Measurements from ENCODE around the gene PPP1R12B.
"Not testable (repeated sequence)": the region's sequence is repeated elsewhere in the genome, so short reads cannot be mapped to it uniquely, and the experiment has no call there.

PPP1R12B gene

DNA sequence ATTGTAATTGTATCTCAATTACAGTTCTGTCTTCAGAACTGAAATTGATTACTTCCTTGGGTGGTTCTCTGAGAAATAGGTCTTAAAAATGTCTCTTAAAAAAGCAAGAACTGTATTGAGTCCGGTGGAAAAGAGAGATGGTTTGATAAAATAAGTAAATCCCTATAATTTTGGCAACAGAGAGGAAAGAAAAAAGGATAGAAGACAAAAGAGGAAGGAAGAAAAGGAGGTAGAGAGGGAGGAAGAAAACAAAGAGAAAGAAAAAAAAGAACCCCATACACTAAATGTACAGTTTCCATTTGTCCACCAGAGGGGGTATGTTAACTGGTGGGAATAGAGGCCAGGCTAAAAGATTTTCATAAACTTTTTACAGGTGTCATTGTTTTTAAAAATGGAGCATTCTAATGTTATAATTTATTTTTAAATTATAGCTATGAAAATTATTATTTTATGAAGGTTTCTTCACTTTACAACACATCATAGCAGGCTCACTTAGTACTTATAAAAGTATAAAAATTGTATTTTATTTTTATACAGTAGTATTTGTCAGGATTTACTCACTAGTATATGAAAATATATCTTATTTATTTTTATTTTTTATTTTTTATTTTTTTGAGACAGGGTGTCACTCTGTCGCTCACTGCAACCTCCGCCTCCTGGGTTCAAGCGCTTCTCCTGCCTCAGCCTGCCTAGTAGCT lies 4.7 kb upstream of the PPP1R12B start:
- no peak for DNase-seq (ENCODE audit: low read depth)

DNA sequence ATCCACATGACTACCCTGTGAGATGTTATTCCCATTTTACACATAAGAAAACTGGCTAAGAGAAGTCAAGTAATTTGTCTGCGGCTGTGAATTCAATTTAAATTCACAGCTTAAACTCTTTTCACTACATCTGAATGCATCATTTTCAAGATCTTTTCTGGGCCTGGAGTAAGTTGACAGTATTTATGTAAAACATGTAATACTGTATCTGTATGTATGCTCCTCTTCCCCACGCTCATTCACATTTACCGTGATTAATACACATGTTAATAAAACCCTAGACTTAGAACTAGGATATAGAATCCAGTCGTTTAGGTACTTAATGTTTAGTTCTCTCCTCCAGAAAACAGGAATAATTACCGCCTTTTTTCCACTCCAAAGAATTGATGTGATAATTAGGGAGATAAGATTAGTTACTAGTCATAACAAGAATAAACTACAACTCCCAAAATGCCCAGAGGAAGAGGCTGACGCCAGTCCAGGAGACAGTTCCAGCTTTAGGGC lies 442 bp upstream of the PPP1R12B start:
- no peak for DNase-seq (ENCODE audit: low read depth)

DNA sequence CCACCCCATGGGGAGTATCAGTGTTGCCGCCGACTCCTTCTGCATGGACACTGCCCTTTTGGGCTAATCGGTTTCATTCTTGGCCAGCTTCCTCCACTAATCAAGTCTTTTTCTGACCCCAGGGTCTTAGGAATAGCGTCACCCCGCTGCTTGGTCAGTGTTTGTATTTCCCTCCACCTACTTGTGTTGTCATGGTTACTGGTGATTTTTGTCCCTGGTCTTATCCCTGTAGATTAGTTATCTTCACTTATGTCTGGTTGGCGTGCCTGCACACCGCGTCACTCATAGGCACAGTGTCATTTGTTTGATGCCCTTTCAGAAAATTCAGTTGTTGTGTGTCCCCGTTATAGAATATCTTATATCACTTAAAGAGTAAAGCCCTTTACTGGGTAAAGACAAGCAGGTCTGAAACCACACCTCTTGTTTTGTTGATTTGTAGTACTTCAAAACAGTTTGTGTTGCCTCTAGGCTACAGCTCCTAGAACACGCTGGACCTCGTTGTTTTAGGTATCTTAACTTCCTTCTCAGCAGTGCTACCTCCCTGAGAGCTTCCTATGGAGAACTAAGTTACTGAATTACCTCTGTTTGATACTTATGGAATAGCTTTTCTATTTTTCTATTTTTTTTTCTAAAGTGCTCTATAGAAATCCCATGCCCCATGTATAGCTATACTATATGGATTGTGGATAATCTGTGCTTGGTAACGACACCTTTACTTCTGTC lies 868 bp downstream of the PPP1R12B start:
- DNase-seq (ENCODE audit: low read depth): no peak

DNA sequence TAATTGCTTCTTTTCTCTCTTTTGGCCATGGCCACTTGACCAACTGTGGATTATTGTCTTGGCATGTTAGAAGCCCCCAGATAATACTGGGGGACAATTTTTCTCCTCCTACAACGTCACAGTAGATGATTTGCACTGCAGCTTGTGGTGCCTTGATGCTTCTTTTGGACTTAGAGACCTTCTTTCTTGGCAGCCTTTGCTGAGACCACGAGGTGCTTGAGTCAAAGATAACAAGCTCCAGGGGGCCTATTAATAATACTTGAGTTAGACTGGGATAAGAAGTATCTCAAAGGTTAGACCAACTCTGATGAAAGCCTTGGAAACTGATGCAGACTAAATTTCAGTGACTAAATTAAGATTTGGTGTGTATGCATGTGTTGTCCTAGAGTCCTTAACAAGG lies 3.2 kb downstream of the PPP1R12B start:
- DNase-seq (ENCODE audit: low read depth): no peak

DNA sequence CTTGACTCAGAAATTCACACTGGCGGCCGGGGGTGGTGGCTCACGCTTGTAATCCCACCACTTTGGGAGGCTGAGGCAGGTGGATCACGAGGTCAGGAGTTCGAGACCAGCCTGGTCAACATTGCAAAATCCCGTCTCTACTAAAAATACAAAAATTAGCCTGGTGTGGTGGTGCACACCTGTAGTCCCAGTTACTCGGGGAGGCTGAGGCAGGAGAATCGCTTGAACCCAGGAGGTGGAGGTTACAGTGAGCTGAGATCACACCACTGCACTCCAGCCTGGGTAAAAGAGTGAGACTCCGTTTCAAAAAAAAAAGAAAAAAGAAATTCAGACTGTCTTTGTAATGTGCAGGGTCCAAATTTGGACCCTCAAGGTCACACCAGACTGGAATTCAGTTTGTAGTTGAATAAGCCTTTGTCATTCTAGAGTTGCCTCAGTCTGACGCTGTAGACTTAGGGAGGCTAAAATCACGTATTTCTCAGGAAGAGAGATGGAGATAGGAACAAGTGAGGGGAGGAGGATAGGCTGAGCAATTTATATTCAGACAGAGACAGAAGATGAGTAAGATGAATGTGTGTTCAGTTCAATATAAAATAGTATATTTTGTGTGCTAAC lies 4.2 kb downstream of the PPP1R12B start:
- not testable (repeated sequence) for DNase-seq (ENCODE audit: low read depth)

DNA sequence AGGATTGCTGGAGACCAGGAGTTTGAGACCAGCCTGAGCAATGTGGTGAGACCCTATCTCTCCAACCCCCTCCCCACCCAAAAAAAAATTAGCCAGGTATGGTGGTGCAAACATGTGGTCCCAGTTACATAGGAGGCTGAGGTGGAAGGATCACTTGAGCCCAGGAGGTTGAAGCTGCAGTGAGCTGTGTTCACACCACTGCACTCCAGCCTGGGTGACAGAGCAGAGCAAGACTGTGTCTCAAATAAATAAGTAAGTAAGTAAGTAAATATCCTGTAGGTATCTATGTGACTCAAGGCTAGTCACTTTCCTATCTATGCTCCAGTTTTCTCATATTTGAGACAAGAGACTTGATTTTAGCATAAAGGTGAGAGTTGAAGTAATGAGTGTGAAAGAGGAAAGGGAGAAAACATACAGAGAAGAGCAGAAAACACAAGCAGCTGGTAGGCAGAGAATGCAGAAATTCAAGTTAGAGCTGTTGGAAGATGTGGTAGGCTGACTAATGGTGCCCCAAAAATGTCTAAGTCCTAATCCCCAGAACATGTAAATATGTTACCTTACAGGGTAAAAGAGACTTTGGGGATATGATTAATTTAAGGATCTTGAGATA lies 7.5 kb downstream of the PPP1R12B start:
- DNase-seq (ENCODE audit: low read depth): no peak

DNA sequence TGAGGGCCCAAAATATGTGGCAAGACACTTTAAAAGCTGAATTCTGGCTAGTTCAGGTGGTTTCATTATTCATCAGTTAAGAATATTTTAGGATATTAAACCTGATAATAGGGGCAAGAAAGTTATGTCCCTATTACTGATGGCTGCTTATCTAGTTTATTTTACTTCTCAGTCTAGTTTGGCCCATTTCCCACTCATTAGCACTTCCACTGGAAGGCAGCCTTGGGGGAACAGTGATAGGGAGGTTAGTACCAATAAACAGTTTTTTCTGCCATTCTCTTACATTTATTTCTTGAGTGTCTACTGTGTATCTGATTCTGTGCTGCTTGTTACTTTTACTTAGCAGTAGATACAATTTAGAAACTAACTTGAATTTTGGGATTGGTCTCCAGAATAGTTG lies 9.0 kb downstream of the PPP1R12B start:
- no peak for DNase-seq (ENCODE audit: low read depth)

DNA sequence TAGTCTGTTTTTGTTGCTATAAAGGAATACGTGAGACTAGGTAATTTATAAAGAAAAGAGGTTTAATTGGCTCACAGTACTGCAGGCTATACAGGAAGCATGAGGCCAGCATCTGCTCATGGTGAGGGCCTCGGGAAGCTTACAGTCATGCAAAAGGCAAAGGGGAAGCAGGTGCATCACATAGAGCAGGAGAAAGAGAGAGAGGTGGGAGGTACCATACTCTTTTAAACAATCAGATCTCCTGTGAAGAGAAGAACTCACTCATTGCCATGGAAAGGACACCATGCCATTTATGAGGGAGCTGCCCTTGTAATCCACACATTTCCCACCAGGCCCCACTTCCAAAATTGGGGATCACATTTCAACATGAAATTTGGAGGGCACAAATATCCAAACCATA lies 12.7 kb downstream of the PPP1R12B start:
- no peak for DNase-seq (ENCODE audit: low read depth)

DNA sequence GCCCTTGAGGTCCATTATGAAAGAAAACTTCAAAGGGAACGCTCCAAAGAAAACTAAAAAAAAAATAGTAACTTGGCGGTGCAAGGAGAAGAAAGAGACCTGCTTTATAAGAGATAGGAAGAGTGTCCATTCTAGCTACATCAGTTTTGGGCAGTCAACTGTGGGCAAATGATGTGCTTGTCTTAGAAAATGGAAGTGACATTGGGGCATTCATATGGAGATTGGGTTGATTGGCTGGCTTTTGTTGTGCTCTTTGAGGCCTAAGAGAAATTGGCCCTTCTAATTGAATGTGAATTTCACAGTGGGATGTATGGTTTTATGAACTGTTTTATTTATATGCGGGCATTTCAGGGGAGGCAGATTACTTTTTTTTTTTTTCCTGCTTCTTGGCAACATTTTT lies 13.2 kb downstream of the PPP1R12B start:
- DNase-seq (ENCODE audit: low read depth): no peak

DNA sequence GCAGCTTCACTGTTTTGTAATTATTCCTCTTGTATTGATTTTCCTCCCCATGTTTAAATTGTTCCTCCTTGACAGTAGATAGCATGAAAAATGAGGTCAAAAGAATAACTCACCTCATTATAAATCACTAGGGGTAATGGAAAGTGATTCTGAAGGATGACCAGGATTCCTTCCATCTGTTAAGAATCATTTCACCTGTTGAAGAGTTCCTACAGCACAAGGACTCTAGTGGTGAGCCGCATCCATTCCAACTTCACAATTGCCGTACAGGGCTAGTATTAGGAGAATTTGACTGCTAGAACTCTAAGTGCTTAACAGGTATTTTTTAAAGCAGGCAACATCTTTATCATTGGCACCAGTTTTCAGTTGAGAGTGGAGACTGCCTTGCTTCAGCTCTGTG lies 13.7 kb downstream of the PPP1R12B start:
- no peak for DNase-seq (ENCODE audit: low read depth)

DNA sequence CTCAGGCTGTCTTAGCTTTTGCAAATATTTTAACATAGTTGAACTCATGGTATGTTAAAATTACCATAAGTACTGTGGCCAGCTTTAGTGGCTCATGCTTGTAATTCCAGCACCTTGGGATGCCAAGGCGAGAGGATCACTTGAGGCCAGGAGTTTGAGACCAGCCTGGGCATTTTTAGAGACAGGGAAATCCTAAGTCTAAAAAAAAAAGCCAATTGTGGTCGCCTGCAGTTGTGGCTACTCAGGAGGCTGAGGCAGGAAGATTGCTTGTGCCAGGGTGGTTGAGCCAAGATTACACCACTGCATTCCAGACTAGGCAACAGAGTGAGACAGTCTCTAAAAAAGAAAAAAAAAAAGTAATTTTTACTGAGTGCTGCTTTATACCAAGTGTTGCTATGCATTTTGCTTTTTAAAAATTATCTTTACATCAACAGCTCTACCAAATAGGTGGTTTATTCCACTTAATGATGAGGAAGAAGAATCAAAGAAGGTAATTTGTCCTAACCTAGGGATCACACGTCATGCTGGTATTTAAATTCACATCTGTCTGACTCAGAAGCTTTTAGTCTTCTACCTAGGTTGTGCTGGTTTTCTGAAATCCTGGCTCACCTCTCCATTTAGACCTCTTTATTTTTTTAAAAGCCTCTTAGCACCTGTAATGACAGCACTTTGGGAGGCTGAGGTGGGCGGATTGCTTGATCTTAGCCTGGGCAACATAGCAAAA lies 16.8 kb downstream of the PPP1R12B start:
- no peak for DNase-seq (ENCODE audit: low read depth)

DNA sequence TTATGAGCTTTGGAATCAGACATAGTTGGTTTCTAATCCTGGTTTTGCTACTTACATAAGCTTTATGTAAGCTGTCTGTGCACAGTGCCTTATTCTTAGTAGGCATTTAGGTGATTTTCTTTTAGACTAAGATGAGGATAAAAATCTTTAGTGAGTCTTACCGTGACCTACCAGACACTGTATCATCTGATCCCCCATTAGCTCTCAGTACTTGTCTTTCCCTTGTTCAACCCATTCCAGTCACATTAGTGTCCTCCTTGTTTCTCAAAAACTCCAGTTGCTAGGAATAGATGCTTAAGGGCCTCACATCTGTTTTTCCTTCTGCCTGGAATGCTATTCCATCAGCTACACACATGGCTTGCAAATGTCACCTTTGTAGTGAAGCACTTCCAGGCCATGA lies 18.8 kb downstream of the PPP1R12B start:
- DNase-seq (ENCODE audit: low read depth): no peak

DNA sequence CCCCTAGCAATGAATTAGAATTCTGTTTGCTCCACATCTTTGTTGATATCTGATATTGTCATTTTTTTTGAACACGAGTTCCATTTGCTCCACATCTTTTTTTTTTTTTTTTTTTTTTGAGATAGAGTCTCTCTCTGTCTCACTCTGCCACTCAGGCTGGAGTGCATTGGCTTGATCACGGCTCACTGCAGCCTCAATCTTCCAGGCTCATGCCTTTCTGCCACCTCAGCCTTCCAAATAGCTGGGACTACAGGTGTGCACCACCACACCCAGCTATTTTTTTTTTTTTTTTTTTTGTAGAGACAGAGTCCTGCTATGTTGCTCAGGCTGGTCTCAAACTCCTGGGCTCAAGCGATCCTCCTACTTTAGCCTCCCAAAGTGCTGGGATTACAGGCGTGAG lies 22.4 kb downstream of the PPP1R12B start:
- not testable (repeated sequence) for DNase-seq (ENCODE audit: low read depth)

DNA sequence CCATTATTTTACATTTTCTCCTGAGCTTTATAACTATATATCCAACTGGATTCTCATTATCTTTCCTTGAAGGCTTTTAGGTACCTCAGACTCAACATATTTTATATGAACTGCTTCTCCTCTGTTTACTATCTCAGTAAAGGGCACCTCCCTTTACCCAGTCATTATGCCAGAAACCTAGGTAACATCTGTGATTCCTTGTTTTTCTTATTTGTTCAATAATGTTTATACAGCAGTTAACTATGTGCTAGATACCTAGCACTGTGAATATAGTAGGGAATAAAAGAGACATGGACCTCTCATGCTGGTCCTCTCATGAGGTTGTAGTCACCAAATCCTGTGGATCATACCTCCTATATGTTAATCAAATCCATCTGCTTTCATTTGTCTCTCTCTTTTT lies 25.6 kb downstream of the PPP1R12B start:
- DNase-seq (ENCODE audit: low read depth): no peak

DNA sequence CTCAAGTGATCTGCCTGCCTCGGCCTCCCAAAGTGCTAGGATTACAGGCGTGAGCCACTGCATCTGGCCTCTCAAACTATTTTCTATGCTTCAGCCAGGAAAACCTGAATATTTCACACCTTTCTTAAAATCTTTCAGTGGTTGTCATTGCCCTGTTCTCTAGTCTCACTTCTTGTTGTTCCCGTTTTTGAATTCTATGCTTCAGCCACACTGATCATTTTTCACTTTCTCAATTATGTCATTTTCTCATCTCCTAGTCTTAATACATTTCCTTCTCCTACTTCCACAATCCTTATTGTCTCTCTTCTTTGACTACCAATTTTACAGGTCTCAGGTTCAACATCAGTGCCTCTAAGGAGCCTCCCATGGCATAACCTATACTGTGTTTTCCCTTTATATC lies 26.7 kb downstream of the PPP1R12B start:
- not testable (repeated sequence) for DNase-seq (ENCODE audit: low read depth)

DNA sequence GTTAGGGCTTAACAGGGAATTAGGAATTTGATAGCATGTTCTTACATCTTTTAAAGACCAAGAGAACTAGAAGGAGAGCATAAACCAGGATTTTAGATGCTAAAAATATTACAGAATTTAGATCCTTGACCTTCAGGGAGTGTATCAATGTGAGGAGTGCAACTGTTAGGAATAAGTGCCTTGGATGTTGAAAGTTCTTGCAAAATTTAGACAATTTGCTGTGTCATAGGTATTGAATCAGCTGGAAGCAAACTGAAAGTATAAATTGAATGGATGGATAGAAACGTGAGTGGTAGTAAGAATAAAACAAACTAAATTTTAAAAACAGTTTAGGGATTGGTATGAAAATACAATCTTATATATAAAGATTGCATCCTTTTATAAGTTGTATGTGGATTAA lies 27.7 kb downstream of the PPP1R12B start:
- DNase-seq (ENCODE audit: low read depth): no peak

DNA sequence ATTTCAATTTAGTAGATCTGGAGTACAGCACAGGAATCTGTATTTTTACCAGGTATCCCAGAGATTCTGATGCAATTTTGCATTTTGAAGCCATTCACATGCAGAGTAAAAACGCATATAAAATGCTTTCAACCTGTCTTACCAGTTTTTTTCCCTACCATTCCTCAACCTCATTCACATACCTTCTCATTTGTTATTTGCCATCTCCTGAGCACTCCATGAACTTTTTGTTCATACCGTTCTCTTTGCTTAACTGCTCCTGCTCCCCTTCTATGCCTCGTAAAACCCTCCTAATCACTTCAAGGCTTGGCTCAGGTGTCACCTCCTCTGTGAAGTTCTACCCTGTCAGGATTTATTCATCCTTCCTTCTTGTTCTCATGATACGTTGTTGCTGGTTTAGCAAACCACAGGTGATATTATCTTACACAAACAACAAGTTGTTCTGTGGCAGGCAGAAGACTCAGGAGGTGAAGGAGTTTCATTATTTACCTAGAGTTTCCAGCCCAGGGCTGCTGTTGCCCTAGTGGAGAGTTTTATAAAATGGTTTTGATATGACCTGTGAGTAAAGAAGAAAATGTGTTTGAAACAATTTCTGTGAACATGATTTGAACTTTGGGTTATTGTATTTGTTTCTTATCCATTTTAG lies 31.5 kb downstream of the PPP1R12B start:
- DNase-seq (ENCODE audit: low read depth): not testable (repeated sequence)

DNA sequence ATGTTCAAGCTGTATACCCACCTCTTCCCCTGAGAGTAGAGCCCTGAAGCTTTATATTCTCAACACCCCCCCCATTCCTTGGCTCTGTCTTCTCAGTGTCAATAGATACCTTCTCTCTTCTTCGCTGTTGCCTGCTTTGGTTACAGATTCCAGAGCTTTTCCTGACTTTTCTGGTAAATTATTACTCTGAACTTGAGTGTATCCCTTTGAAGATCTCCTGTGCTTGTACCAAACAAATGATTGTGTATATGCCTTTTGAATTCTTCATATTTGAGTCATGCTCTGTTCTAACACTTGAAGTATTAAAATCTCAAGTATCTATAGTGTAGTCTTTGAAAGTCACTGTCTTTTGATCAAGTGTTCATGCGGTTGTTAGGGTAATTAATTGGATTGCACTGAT lies 32.0 kb downstream of the PPP1R12B start:
- not testable (repeated sequence) for DNase-seq (ENCODE audit: low read depth)

DNA sequence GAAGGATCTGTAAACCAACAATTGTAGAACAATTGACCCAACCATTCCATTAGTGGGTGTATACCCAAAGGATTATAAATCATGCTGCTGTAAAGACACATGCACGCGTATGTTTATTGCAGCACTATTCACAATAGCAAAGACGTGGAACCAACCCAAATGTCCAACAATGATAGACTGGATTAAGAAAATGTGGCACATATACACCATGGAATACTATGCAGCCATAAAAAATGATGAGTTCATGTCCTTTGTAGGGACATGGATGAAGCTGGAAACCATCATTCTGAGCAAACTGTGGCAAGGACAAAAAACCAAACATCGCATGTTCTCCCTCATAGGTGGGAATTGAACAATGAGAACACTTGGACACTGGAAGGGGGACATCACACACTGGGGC lies 33.4 kb downstream of the PPP1R12B start:
- DNase-seq (ENCODE audit: low read depth): not testable (repeated sequence)

DNA sequence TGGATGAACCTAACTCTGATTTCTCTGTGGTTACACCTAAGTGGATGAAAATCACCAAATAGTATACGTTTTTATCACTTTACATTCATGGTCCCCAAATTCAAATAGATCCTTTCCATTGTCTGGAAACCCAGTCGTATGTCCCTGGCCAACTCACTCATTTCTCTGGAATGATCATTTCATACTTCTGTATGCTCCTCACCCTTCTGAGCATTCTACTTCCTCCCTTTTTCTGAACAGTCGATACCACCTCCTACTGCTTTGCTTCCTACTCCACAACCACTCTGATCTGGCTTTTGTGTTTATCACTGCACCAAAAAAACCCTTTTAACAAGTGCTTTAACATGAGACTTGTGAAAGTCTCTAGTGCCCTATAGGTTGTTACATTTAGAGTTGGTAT lies 47.3 kb downstream of the PPP1R12B start:
- not testable (repeated sequence) for DNase-seq (ENCODE audit: low read depth)

DNA sequence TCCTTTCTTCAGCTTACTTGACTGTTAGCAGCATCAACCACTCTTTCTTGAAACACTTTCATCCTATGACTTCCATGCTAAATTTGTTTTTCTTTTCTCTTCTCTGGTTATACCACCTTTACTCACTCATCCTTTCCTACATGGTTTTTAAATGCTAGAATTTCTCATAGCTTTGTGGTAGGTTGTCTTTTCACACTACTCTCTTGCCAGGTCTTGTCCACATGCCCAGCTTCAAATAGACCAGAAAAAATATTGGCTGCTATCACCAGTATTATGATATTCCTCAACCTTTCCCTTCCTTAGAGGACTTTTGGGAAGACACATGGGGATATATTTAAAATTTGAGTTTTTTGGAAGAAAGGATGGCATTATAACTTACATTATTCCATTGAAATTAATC lies 48.8 kb downstream of the PPP1R12B start:
- DNase-seq (ENCODE audit: low read depth): no peak

DNA sequence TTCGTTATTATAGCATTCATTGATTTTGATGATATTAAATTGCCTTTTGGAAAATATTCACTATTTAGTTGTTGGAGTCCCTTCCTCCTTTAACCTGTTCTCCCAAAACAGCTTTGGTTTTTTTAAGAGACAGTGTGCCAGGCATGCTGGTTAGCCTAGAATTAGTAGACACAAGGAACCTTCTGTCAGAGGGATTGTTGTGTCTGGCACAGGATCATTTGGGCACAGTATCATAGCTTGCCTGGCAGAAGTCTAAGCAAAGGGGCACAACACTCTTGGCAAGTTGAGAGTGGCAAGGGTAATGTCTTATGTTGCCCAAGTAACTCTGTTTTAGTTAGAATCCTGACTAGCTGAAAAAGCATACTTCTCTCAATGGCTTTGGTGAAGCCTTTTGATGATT lies 49.9 kb downstream of the PPP1R12B start:
- DNase-seq (ENCODE audit: low read depth): not testable (repeated sequence)
